ENCODE measurements around the gene HSD17B8.
A peak's percentile ranks its signal among the peaks of the same experiment; 100 is the strongest.

HSD17B8 gene

GRCh38 chr6:33249732-33250630 lies 45.5 kb downstream of the HSD17B8 start:
- Mint-ChIP-seq H3K4me3 (peak overlapping the region; percentile 84), H3K36me3 (ENCODE audit: low read depth) (peaks cover 28% of the 10 kb centered on the region), H3K27me3 (ENCODE audit: low read depth, poor library complexity) (peaks cover 21% of the 10 kb centered on the region), H3K4me1 (peaks cover 36% of the 10 kb centered on the region), H3K27ac (peak overlapping the region; percentile 93), H3K9me3 (no peaks in the 10 kb centered on the region)
- DNase-seq, result peak; percentile 36
- no peak for TF ChIP-seq CTCF (IDR thresholded peaks at IDR 0.05)

DNA sequence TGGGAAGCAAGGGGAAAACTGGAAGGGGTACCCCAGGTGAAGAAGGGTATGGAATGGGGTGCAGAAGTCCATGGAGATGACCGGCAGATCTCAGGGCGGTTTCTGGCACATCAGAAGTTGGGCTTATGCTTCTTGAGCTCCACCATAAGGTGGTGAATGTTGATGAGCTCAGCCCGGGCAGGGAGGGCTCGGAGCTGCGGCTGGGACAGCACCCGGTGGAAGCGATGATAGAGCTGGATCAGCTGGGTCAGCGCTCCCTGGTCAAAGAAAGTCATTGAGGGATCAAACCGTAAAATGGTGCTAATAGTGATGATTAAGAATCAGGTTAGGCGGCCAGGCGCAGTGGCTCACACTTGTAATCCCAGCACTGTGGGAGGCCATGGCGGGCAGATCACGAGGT lies 46.3 kb downstream of the HSD17B8 start:
- Mint-ChIP-seq H3K27ac (no peak overlapping the region), H3K36me3 (ENCODE audit: low read depth) (peaks cover 32% of the 10 kb centered on the region), H3K9me3 (peaks cover under 1% of the 10 kb centered on the region), H3K4me3 (peak overlapping the region; percentile 84), H3K4me1 (peaks cover 36% of the 10 kb centered on the region), H3K27me3 (ENCODE audit: low read depth, poor library complexity) (peaks cover 14% of the 10 kb centered on the region)
- DNase-seq, result no peak
- TF ChIP-seq CTCF (IDR thresholded peaks at IDR 0.05), result no peak

- H3K4me1 Mint-ChIP-seq, result peaks cover 36% of the 10 kb centered on the region
- peaks cover 38% of the 10 kb centered on the region for H3K36me3 Mint-ChIP-seq (ENCODE audit: low read depth)
- H3K27me3 Mint-ChIP-seq (ENCODE audit: low read depth, poor library complexity), result peaks cover 6% of the 10 kb centered on the region
- no peak for DNase-seq
- TF ChIP-seq CTCF (IDR thresholded peaks at IDR 0.05), result no peak
- H3K27ac Mint-ChIP-seq, result no peak overlapping the region
- no peak overlapping the region for H3K4me3 Mint-ChIP-seq
- peaks cover 6% of the 10 kb centered on the region for H3K9me3 Mint-ChIP-seq
These were observed 47.0 kb downstream of the HSD17B8 start for GRCh38 chr6:33251395-33252012.

GRCh38 chr6:33252759-33253158 lies 48.3 kb downstream of the HSD17B8 start:
- H3K4me1 Mint-ChIP-seq, result peaks cover 36% of the 10 kb centered on the region
- no peak overlapping the region for H3K27ac Mint-ChIP-seq
- H3K27me3 Mint-ChIP-seq (ENCODE audit: low read depth, poor library complexity), result peaks cover 2% of the 10 kb centered on the region
- H3K4me3 Mint-ChIP-seq, result no peak overlapping the region
- TF ChIP-seq CTCF (IDR thresholded peaks at IDR 0.05), result no peak
- DNase-seq, result no peak
- peaks cover 6% of the 10 kb centered on the region for H3K9me3 Mint-ChIP-seq
- H3K36me3 Mint-ChIP-seq (ENCODE audit: low read depth), result peaks cover 51% of the 10 kb centered on the region

DNA sequence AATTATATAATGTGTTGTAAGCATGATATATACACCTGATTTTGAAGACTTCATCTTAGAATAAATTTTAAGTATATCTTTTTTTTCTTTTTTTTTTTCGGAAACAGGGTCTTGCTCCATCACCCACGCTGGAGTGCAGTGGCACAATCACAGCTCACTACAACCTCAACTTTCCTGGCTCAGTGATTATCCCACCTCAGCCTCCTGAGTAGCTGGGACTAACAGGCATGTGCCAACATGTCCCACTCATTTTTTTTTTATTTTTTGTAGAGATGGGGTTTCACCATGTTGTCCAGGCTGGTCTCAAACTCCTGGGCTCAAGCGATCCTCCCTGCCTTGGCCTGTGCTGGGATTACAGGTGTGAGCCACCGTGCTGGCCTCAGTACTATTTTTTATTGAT lies 50.1 kb downstream of the HSD17B8 start:
- no peak for TF ChIP-seq CTCF (IDR thresholded peaks at IDR 0.05)
- DNase-seq, result no peak
- peaks cover 63% of the 10 kb centered on the region for H3K36me3 Mint-ChIP-seq (ENCODE audit: low read depth)
- no peak overlapping the region for H3K27ac Mint-ChIP-seq
- H3K4me1 Mint-ChIP-seq, result peaks cover 23% of the 10 kb centered on the region
- no peak overlapping the region for H3K4me3 Mint-ChIP-seq
- peaks cover 2% of the 10 kb centered on the region for H3K27me3 Mint-ChIP-seq (ENCODE audit: low read depth, poor library complexity)
- H3K9me3 Mint-ChIP-seq, result peaks cover 6% of the 10 kb centered on the region

Data from nephron progenitor cell (in vitro differentiated cells).